Neuron (in vitro differentiated cells): Measurements from ENCODE around the gene MFAP4.

Experiments used
- H2AFZ ChIP-seq: one replicate; pipeline ENCODE4 v1.6.1; 2013; ENCODE audit warnings: low read depth, mild to moderate bottlenecking, inconsistent platforms, low read length, moderate library complexity
- H3K27me3 ChIP-seq: one replicate; pipeline ENCODE4 v1.6.1; 2013; ENCODE audit warnings: low read length; ENCODE audit not compliant: insufficient read depth
- H3K36me3 ChIP-seq: one replicate; pipeline ENCODE4 v1.6.1; 2013; ENCODE audit warnings: low read length; ENCODE audit not compliant: insufficient read depth
- H3K4me1 ChIP-seq: one replicate; pipeline ENCODE4 v1.6.1; 2013; ENCODE audit warnings: low read length; ENCODE audit not compliant: insufficient read depth
- H3K4me3 ChIP-seq: 2 replicates; pipeline ENCODE4 v1.5.1; 2013; ENCODE audit warnings: mild to moderate bottlenecking, low read length, moderate library complexity
- H3K9me3 ChIP-seq: one replicate; pipeline ENCODE4 v1.6.1; 2013; ENCODE audit warnings: low read length

MFAP4 gene

DNA sequence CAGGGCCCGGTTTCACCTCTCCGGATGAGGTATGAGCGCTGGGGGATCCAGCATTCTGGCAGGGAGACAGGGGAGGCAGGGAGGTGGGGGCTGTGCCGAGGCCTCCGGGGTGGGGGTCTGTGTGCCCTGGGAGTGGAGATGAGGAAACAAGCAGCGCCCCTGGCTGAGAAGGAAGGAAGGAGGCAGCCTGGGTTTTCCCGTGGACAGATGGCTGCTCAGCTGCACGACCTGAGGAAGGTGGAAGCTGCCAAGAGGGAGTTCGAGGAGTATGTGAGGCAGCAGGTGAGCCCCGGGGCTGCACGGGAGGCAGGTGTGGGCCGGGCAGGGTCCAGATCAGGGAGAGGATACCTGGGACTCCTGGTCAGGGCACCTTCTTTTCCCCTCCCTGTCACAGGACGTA, 28.3 kb upstream of the MFAP4 start:
- Histone ChIP-seq H3K36me3 (no peaks in the 10 kb centered on the region), H3K4me3 (no peak overlapping the region), H3K9me3 (no peaks in the 10 kb centered on the region), H3K4me1 (peaks cover 6% of the 10 kb centered on the region), H3K27me3 (peaks cover 15% of the 10 kb centered on the region), H2AFZ (no peak overlapping the region)

DNA sequence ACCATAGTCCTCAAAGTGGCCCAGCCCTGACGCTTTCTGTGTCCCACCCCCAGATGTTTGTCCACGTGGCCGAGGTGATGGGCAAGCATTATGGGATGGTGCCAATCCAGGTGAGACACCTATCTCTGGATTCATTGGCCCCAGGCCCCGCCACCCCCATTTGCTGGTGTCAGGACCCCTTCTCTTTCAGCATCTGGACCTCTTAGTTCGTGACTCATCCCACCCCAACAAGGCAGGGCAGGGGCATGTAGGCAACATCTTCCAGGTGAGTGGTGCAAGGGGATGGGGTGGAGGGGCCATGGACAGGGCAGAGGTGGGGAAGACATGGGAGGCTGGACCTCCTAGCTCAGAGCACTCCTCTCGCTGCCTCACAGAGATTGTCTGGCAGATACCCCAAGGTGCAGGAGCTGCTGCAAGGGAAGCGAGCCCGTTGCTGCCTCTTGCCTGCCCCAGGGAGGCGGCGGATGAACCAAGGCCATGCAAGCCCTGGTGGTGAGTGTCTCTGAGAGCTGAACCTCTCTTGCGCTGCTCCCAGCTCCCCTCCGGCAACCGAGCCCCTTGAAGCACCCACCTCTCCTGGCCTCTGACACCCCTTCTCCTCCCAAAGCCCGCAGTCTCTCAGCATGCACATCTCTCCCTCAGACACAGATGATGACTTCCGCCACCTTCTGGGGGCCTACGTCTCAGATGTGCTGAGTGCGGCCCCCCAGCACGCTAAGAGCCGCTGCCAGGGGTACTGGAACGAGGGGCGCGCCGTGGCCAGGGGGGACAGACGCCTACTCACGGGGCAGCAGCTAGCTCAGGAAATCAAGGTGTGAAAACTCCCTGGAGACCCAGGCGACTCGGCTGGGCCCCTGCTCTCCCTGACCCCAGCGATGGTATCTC, 27.6 kb upstream of the MFAP4 start:
- Histone ChIP-seq H3K4me1 (peaks cover 6% of the 10 kb centered on the region), H3K9me3 (no peaks in the 10 kb centered on the region), H3K36me3 (no peaks in the 10 kb centered on the region), H2AFZ (no peak overlapping the region), H3K4me3 (no peak overlapping the region), H3K27me3 (peaks cover 22% of the 10 kb centered on the region)

DNA sequence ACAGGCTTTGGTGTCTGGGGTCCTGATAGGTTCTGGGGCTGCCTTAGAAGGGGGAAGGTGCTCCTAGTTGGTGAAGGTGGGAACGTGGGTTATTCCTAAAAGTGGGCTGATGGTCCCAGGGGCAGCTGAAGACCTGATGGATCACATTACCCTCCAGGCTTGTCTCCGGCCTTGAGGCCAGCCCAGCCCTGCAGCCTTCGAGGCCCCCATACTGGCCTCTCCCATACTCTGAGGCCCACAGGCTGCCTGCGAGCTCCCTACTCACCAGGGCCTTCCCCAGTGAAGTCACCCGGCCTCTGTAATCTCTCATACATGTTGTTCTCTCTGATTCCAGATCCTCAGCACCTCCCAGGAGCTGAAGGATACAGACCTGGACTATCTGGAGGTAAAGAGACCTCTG, 26.8 kb upstream of the MFAP4 start:
- H2AFZ ChIP-seq: no peak overlapping the region
- peaks cover 6% of the 10 kb centered on the region for H3K4me1 ChIP-seq
- no peaks in the 10 kb centered on the region for H3K36me3 ChIP-seq
- no peaks in the 10 kb centered on the region for H3K9me3 ChIP-seq
- peaks cover 28% of the 10 kb centered on the region for H3K27me3 ChIP-seq
- no peak overlapping the region for H3K4me3 ChIP-seq

DNA sequence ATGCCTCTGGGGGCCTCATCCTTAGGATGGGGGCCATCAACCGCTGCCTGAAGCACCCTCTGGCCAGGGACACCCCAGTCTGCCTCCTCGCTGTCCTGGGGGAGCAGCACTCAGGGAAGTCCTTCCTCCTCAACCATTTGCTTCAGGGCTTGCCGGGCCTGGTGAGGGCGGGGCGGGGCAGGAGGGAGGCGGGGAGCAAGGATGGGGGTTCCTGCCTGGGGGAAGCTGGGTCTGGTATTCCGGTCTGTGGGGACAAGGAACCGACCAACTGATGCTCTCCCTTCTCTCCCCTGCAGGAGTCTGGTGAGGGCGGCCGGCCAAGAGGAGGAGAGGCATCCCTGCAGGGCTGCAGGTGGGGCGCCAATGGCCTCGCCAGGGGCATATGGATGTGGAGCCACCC, 26.0 kb upstream of the MFAP4 start:
- Histone ChIP-seq H3K4me1 (peaks cover 6% of the 10 kb centered on the region), H3K27me3 (peaks cover 28% of the 10 kb centered on the region), H2AFZ (no peak overlapping the region), H3K36me3 (no peaks in the 10 kb centered on the region), H3K4me3 (no peak overlapping the region), H3K9me3 (no peaks in the 10 kb centered on the region)

DNA sequence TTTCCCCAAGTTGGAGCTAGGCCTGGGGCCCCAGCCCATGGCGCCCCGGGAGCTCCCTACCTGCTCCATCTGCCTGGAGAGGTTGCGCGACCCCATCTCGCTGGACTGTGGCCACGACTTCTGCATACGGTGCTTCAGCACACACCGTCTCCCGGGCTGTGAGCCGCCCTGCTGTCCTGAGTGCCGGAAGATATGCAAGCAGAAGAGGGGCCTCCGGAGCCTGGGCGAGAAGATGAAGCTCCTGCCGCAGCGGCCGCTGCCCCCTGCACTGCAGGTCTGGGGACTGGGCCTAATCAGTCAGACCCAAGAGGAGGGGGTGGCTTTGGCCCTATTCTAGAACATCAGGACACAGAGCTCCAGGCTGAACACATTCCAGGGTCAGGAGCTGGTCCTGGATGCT, 25.5 kb upstream of the MFAP4 start:
- Histone ChIP-seq H3K9me3 (no peaks in the 10 kb centered on the region), H3K36me3 (no peaks in the 10 kb centered on the region), H3K4me1 (peaks cover 6% of the 10 kb centered on the region), H2AFZ (no peak overlapping the region), H3K4me3 (no peak overlapping the region), H3K27me3 (peaks cover 25% of the 10 kb centered on the region)

DNA sequence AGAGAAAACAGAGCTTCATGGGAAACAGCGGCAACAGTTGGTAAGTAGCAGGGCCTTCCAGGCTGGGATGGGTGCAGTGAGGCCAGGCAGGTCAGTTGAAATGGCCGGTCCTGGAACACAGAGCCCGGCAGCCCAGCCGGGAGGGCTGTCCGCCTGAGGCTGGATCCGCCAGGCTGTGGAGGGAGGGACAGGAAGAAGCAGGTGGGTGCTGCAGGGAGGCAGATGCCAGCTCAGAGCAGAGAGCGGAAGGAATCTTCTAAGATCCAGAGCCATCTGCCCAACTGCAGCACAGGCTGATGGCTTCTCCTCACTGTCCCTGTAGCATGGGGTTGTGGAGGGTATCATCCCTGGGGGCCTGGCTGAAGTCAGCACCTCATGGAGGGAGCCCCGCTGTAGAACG, 24.6 kb upstream of the MFAP4 start:
- Histone ChIP-seq H3K36me3 (no peaks in the 10 kb centered on the region), H3K4me3 (no peak overlapping the region), H3K27me3 (peaks cover 23% of the 10 kb centered on the region), H3K4me1 (peaks cover 6% of the 10 kb centered on the region), H2AFZ (no peak overlapping the region), H3K9me3 (no peaks in the 10 kb centered on the region)

DNA sequence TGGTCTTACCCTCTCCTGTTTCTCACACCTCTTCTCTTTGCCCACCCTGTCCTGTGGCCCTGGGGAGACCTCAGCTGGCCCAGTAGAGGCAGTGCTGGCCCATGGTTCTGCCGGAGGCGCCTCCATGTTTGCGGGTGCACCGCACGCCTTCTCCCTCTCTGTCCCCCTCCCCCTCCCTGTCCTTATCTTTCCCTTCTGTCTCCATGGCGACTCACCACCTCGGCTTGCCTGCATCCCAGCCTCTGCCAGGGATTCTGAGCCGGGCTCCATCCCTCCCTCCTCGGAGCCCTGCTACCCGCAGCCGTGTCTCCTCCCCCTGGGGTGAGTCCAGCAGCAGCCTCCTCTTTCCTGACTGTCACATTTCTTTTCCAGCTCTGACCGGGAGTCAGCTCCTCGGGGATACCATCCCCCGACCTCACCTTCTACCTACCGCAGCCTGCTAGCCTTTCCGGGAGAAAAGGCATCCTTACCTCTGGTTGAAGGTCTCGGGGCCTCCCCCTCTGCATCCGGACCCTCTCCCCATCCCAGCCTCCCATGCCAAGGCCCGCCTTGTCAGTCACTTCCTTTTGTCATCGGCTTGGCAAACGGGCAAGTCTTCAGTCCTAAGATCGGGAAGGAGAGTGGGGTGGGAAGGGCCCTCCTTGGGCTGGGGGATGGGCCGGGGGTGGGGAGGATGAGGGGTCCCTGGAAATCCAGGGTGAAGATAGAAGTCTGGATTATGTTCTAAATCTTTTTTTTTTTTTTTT, 24.1 kb upstream of the MFAP4 start, which contains the start of gene RNF112:
TSS of gene RNF112 (plus strand) at position 358 of the 746 bp plus-strand sequence. CDS start at position 535, 177 bp downstream.
- Histone ChIP-seq H3K36me3 (no peaks in the 10 kb centered on the region), H3K4me1 (peaks cover 6% of the 10 kb centered on the region), H3K4me3 (no peak within 1 kb of the TSS), H3K9me3 (no peaks in the 10 kb centered on the region), H2AFZ (no peak within 1 kb of the TSS), H3K27me3 (peaks cover 17% of the 10 kb centered on the region)

DNA sequence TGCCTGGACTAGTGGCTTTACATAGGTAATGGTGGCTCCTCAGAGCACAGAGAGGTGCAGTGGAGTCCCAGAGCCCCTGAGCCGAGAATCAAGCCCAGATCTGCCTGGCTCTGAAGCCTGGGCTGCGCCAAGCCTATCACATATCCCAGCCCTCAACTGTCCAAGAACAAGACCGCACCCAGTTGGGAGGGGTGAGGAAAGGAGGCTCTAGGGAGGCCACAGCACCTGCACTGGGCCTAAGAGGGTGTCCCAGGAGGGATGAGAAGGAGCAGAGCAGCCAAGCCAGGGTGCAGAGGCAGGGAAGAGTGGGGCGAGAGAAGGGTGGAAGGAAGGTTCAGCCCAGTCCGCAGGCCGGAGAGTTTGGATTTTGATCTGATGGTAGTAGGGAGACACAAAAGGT, 23.1 kb upstream of the MFAP4 start:
- Histone ChIP-seq H2AFZ (no peak overlapping the region), H3K36me3 (no peaks in the 10 kb centered on the region), H3K9me3 (no peaks in the 10 kb centered on the region), H3K4me3 (no peak overlapping the region), H3K27me3 (peaks cover 13% of the 10 kb centered on the region), H3K4me1 (peaks cover 6% of the 10 kb centered on the region)

DNA sequence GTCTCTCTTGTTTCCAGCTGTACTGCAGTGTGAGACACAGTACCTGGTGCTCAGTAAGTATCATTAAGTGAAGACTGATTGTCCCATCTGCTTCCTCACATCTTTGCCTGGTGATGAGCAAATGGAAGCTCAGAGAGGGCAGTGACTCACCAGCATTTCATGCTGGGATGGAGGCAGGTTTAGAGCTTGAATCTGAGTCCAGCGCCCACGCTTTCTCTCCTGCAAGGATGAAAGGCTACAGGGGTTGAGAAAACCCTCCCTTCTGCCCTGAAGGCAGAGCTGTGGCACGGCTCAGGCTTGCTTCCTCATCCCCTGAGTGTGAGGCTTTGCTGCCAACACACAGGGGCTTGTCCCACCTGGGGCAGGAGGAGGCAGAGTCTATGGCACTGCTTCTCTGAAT, 22.5 kb upstream of the MFAP4 start:
- peaks cover 13% of the 10 kb centered on the region for H3K27me3 ChIP-seq
- no peaks in the 10 kb centered on the region for H3K9me3 ChIP-seq
- H3K4me1 ChIP-seq: peaks cover 6% of the 10 kb centered on the region
- H3K36me3 ChIP-seq: no peaks in the 10 kb centered on the region
- no peak overlapping the region for H2AFZ ChIP-seq
- H3K4me3 ChIP-seq: no peak overlapping the region

DNA sequence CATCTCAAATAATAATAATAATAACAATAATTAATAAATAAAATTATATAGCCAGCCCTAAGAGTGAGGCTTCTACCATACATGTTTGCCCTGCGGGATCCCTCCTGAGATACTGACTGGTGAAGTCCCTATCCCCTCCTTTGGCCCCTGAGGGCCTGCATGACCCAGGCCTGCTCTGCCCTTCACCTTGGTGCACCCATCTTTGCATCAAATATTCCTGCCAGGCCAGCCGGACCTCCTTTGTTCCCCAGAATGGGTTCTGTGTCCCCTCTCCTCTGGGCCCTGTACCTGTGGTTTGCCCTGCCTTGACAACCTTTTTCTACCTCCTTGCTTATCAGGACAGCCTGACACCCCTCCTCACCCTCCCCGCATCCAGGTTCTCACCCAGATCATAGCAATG, 22.1 kb upstream of the MFAP4 start:
- Histone ChIP-seq H3K27me3 (peaks cover 13% of the 10 kb centered on the region), H3K9me3 (no peaks in the 10 kb centered on the region), H2AFZ (no peak overlapping the region), H3K36me3 (no peaks in the 10 kb centered on the region), H3K4me3 (no peak overlapping the region), H3K4me1 (peaks cover 6% of the 10 kb centered on the region)

DNA sequence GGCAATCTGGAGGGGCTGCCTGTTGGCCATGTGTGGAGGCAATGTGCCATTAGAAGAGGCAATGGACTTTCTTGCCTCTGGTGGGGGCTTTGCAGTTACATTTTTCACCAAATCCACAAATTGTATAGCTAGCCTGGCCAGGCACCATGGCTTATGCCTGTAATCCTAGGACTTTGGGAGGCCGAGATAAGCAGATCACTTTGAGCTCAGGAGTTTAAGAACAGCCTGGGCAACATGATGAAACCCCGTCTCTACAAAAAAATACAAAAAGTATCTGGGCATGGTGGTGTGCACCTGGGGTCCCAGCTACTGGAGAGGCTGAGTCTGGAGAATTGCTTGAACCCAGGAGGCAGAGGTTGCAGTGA, 21.3 kb upstream of the MFAP4 start:
- Histone ChIP-seq H3K27me3 (peaks cover 13% of the 10 kb centered on the region), H3K36me3 (no peaks in the 10 kb centered on the region), H3K4me3 (no peak overlapping the region), H2AFZ (no peak overlapping the region), H3K4me1 (peaks cover 6% of the 10 kb centered on the region), H3K9me3 (no peaks in the 10 kb centered on the region)

DNA sequence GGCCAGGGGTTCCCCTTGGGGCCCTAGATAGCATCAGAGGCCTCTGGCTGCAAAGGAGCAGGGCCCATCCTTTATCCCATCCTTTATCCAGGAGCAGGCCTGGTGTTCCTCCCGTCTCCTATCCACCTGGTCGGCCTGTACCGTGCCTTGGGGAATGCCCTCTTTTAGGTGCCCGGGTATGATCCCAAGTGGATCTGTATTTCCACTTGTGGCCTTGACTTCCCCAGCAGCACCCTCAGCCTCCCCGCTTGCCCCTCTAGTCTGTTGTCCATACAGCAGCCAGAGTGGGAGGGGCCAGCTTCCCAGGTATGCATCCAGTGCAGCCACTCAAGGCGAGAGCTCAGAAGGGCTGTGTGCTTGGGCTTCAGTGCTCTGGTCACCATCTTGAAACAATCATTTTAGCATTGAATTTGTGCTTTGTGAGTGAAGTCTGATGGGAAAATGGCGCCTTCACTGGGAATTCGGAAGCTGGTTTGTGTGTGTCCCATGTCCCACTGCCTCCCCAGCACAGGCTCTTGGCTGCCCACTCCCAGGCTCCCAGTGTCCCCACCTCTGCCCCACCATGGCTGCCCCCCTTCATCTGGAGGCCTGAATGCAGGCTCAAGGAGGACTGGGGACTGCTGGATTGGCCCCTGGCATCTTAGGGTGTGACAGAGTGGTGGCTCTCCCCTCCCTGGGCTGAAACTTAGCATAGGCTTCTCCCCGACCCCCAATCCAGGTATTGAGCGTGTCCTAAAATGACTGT, 20.8 kb upstream of the MFAP4 start:
- Histone ChIP-seq H2AFZ (no peak overlapping the region), H3K27me3 (peaks cover 13% of the 10 kb centered on the region), H3K9me3 (no peaks in the 10 kb centered on the region), H3K4me1 (peaks cover 6% of the 10 kb centered on the region), H3K36me3 (no peaks in the 10 kb centered on the region), H3K4me3 (no peak overlapping the region)

DNA sequence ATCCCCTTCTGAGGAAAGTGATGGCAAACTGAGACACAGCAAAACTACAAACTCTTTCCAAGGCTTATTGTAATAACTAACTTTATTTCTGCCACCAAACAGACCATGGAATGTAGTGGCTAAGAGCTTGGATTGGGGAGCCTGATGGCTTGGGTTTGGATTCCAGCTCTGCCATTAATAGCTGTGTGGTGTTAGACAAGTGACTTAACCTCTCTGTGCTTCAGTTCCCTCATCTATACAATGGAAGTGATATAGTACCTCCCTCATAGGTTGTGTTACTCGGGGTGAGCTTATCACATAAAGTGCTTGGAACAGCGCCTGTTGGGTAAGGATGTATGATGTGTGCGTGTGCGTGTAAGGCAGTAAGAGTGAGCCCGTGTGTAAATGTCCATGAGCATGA, 18.1 kb upstream of the MFAP4 start:
- no peak overlapping the region for H2AFZ ChIP-seq
- H3K4me1 ChIP-seq: no peaks in the 10 kb centered on the region
- no peaks in the 10 kb centered on the region for H3K36me3 ChIP-seq
- no peak overlapping the region for H3K4me3 ChIP-seq
- H3K27me3 ChIP-seq: peaks cover 11% of the 10 kb centered on the region
- no peaks in the 10 kb centered on the region for H3K9me3 ChIP-seq
